ENCODE data around the gene FIBCD1. TPM values are rescaled to one million over a fixed set of nuclear protein-coding genes. Genes with fewer than 3 reads are reported as not detected.

FIBCD1 gene
- total RNA-seq, 1 experiment from 2014 or later: 7.1 TPM

DNA sequence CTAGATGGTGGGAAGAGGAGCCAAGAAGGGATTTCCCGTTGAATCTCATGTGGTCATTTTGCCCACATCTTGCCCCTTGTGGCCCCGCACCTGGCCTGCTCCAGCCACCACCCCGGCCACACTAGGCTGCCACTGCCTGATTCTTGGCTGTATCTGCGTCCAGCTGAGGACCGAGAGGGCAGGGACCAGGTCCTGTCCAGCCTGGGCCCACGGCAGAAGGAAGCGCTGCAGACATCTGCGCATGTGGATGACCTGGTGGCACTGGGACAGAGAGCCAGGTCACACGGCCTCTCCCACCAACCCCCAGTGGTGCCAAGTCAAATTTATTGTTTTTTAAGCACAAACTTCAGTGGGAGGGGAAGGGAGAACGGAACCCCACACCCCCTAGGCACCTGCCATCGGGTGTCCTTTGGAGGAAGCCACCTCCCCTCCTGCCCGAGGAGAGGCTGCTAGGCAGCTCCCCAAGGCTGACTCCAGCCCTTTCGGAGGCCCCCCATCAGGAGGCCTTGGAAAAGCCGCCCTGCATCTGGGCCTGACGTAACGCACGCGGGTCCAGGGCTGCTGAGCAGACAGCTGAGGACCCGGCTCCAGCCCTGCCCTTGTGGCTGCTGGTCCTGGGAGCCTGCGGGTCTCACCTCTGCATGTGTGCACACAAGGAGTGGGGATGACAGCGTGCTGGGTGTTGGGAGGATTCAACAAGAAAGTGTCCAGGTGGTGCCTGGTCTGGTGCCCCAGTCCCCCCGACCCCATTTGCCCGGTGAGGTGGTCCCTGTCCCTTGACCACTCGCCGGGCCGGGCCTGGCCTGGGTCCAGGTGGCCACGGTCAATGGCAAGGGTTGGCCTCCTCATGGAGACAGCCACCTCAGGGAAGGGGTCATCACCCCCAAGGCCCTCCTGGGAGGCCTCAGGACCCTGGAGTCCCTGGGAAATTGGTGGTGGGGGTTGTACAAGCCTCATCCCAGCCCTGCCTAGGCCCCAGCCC is 36.6 kb downstream of the FIBCD1 start:
- no peak overlapping the region for H3K18ac ChIP-seq (ENCODE audit: insufficient read length, low read depth, low read length)
- no peak overlapping the region for H2BK120ac ChIP-seq (ENCODE audit: low read depth, low read length, poor library complexity, severe bottlenecking)
- DNase-seq: no peak
- H3K27ac ChIP-seq (ENCODE audit: insufficient read length, low read depth, low read length): no peak overlapping the region
- H3K23ac ChIP-seq (ENCODE audit: insufficient read length, low read depth, low read length): no peak overlapping the region
- no peak overlapping the region for H3K56ac ChIP-seq (ENCODE audit: insufficient read length, low read depth, low read length)
- H3K9me3 ChIP-seq (ENCODE audit: control insufficient read depth, low read depth, low read length): no peaks in the 10 kb centered on the region
- H2BK12ac ChIP-seq (ENCODE audit: insufficient read length, low read depth, low read length): no peak overlapping the region
- no peak overlapping the region for H3K9ac ChIP-seq (ENCODE audit: extremely low read depth, insufficient read length, low read length)
- no peaks in the 10 kb centered on the region; a peak in 1 of 7 replicates for H3K36me3 Mint-ChIP-seq (ENCODE audit: insufficient read depth in 1 of 3, low read depth in 3 of 3)
- H3K27me3 ChIP-seq (ENCODE audit: insufficient read depth, low read length): no peaks in the 10 kb centered on the region
- H2AK5ac ChIP-seq (ENCODE audit: insufficient read length, low read length): no peak overlapping the region
- no CpG with 5 or more reads among the region's 27 CpGs for WGBS (ENCODE audit: extremely low coverage, insufficient read length, low lambda C conversion rate)
- H3T11ph ChIP-seq (ENCODE audit: low read length): no peak overlapping the region
- no peak overlapping the region for H4K5ac ChIP-seq (ENCODE audit: insufficient read length, low read depth, low read length)
- H3K4ac ChIP-seq (ENCODE audit: low read depth, low read length): no peak overlapping the region
- H3K27ac Mint-ChIP-seq: no peak overlapping the region
- no peaks in the 10 kb centered on the region for H3K79me1 ChIP-seq (ENCODE audit: insufficient read depth, low read depth, low read length, poor library complexity, severe bottlenecking)
- no peak overlapping the region for H3K4me2 ChIP-seq (ENCODE audit: insufficient read depth, insufficient read length, low read length)
- no peak overlapping the region for H2BK15ac ChIP-seq (ENCODE audit: low read depth, low read length)
- H3K4me3 Mint-ChIP-seq: no peak overlapping the region
- H3K23me2 ChIP-seq (ENCODE audit: insufficient read length, low read depth, low read length, poor library complexity, severe bottlenecking): no peaks in the 10 kb centered on the region
- no peaks in the 10 kb centered on the region for H3K4me1 ChIP-seq (ENCODE audit: insufficient read depth, low read length)
- no peaks in the 10 kb centered on the region for H4K20me1 ChIP-seq (ENCODE audit: control insufficient read depth, insufficient read depth, insufficient read length)
- no peak for TF ChIP-seq CTCF (conservative IDR thresholded peaks at IDR 0.05)
- H3K79me2 ChIP-seq (ENCODE audit: insufficient read depth, low read length): no peaks in the 10 kb centered on the region
- H4K91ac ChIP-seq (ENCODE audit: insufficient read length, low read depth, low read length): no peak overlapping the region
- H3K27me3 Mint-ChIP-seq (ENCODE audit: low read depth): peaks cover 3% of the 10 kb centered on the region; the same call in 1 of the 2 replicates
- H2BK5ac ChIP-seq (ENCODE audit: insufficient read length, low read length): no peak overlapping the region
- peaks cover 0 to 12% of the 10 kb centered on the region in 2 experiments; a peak in 1 of 4 replicates for H3K4me1 Mint-ChIP-seq
- no peak overlapping the region; the same call in 1 of the 2 replicates for H3K14ac ChIP-seq (ENCODE audit: insufficient read depth, low read length)
- no peak overlapping the region for H2AFZ ChIP-seq (ENCODE audit: low read length)
- H3K9me3 Mint-ChIP-seq: no peaks in the 10 kb centered on the region
- H4K8ac ChIP-seq (replicated peaks; ENCODE audit: insufficient read length, low read depth, low read length): no peak overlapping the region
- H2BK20ac ChIP-seq (ENCODE audit: low read depth, low read length, poor library complexity, severe bottlenecking): no peak overlapping the region

All from H9 (cell line).